ENCODE results near the gene CALD1.

- no peak for TF ChIP-seq POLR2A (IDR thresholded peaks at IDR 0.05; ENCODE audit: low read length)
- TF ChIP-seq GATA1 (IDR thresholded peaks at IDR 0.05; ENCODE audit: low read depth, low read length): no peak
These were observed 212.3 kb downstream of the CALD1 start for GRCh38 chr7:134991469-134992339.
